MM.1S (cell line): Measurements from ENCODE around the gene SGMS1.

Experiments used
- DNase-seq: peaks from one replicate; pipeline ENCODE4 v3.0.0-alpha.2; 2015
- H2AFZ ChIP-seq: fragments of 300-600 bp; sonication (generic); 2 replicates; pipeline ENCODE4 v1.6.0; 2016; ENCODE audit warnings: antibody characterized with exemption, low read length
- H3F3A ChIP-seq: fragments of 300-600 bp; sonication (generic); 2 replicates; pipeline ENCODE4 v1.6.1; 2016; ENCODE audit warnings: mild to moderate bottlenecking, antibody characterized with exemption, low read length, moderate library complexity, mixed read lengths; ENCODE audit not compliant: insufficient read depth
- H3K27ac ChIP-seq: fragments of 300-600 bp; sonication (generic); 2 replicates; pipeline ENCODE4 v1.5.1; 2016; ENCODE audit warnings: mild to moderate bottlenecking, low read length
- H3K27me3 ChIP-seq: fragments of 300-600 bp; sonication (generic); replicated peaks from 2 replicates; pipeline ENCODE4 v1.6.0; 2016; ENCODE audit warnings: low read length; ENCODE audit not compliant: insufficient read depth
- H3K36me3 ChIP-seq: fragments of 300-600 bp; sonication (generic); replicated peaks from 2 replicates; pipeline ENCODE4 v1.6.1; 2016; ENCODE audit warnings: mild to moderate bottlenecking, low read length, mixed read lengths; ENCODE audit not compliant: insufficient read depth
- H3K4me1 ChIP-seq: fragments of 300-600 bp; sonication (generic); 2 replicates; pipeline ENCODE4 v1.6.1; 2016; ENCODE audit warnings: low read length, mixed read lengths
- H3K4me2 ChIP-seq: fragments of 300-600 bp; sonication (generic); 2 replicates; pipeline ENCODE4 v1.6.0; 2016; ENCODE audit warnings: low read depth, low read length
- H3K4me3 ChIP-seq: fragments of 300-600 bp; sonication (generic); 2 replicates; pipeline ENCODE4 v1.5.1; 2016; ENCODE audit warnings: low read length, mixed read lengths
- H3K79me2 ChIP-seq: fragments of 300-600 bp; sonication (generic); 2 replicates; pipeline ENCODE4 v1.6.1; 2016; ENCODE audit warnings: mixed run types, low read length, mixed read lengths
- H3K9ac ChIP-seq: fragments of 300-600 bp; sonication (generic); 2 replicates; pipeline ENCODE4 v1.6.1; 2016; ENCODE audit warnings: low read length, mixed read lengths
- H3K9me2 ChIP-seq: fragments of 300-600 bp; sonication (generic); replicated peaks from 2 replicates; pipeline ENCODE4 v1.6.1; 2016; ENCODE audit warnings: mild to moderate bottlenecking, low read length, mixed read lengths; ENCODE audit not compliant: insufficient read depth
- H3K9me3 ChIP-seq: fragments of 300-600 bp; sonication (generic); replicated peaks from 2 replicates; pipeline ENCODE4 v1.6.1; 2016; ENCODE audit warnings: mild to moderate bottlenecking, low read length, mixed read lengths; ENCODE audit not compliant: insufficient read depth
- H4K20me1 ChIP-seq: fragments of 300-600 bp; sonication (generic); 2 replicates; pipeline ENCODE4 v1.6.1; 2016; ENCODE audit warnings: mild to moderate bottlenecking, low read length, moderate library complexity, mixed read lengths; ENCODE audit not compliant: insufficient read depth
- EZH2 ChIP-seq: fragments of 300-600 bp; sonication (generic); optimal IDR thresholded peaks from 2 replicates; pipeline ENCODE3; 2017; ENCODE audit warnings: low read depth, mild to moderate bottlenecking, antibody characterized with exemption, low read length, mixed read lengths
- EZH2phosphoT487 ChIP-seq: fragments of 300-600 bp; sonication (generic); IDR thresholded peaks from 2 replicates; pipeline ENCODE4 v1.6.1; 2018; ENCODE audit warnings: antibody characterized with exemption, low read length
- TF ChIP-seq, protein P1 (sequence below): fragments of 300-600 bp; sonication (generic); IDR thresholded peaks from 2 replicates; pipeline ENCODE4 v1.5.1; 2016; ENCODE audit warnings: antibody characterized with exemption, low read length, mixed read lengths

The SGMS1 gene

DNA sequence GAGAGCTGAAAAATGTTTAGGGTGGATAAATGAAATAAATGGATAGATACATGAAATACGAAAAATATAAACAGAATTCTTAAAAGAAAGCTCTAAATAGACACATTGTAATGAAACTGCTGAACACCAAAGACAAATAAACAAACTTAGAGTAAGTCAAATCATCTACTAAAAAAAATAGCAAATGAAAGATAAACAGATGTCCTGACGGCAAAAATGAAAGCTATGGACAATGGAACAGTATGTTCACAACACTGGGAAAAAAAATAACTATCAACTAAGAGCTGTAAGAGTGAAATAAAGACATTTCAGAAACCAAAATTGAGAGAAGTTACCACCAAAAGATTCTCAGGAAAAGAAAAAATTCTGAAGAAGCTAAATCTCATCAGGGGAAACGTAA is 106.1 kb downstream of the SGMS1 start:
- no peaks in the 10 kb centered on the region for H3K9me3 ChIP-seq
- no peak for TF ChIP-seq EZH2phosphoT487
- TF ChIP-seq EZH2 = no peak
- TF ChIP-seq, protein P1, sequence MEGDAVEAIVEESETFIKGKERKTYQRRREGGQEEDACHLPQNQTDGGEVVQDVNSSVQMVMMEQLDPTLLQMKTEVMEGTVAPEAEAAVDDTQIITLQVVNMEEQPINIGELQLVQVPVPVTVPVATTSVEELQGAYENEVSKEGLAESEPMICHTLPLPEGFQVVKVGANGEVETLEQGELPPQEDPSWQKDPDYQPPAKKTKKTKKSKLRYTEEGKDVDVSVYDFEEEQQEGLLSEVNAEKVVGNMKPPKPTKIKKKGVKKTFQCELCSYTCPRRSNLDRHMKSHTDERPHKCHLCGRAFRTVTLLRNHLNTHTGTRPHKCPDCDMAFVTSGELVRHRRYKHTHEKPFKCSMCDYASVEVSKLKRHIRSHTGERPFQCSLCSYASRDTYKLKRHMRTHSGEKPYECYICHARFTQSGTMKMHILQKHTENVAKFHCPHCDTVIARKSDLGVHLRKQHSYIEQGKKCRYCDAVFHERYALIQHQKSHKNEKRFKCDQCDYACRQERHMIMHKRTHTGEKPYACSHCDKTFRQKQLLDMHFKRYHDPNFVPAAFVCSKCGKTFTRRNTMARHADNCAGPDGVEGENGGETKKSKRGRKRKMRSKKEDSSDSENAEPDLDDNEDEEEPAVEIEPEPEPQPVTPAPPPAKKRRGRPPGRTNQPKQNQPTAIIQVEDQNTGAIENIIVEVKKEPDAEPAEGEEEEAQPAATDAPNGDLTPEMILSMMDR = no peak
- DNase-seq = no peak
- H3K9me2 ChIP-seq = no peaks in the 10 kb centered on the region
- H3K36me3 ChIP-seq = no peaks in the 10 kb centered on the region
- no peak overlapping the region for H3K27ac ChIP-seq
- peaks cover 9% of the 10 kb centered on the region for H3K4me1 ChIP-seq
- no peak overlapping the region for H3K4me3 ChIP-seq
- H3F3A ChIP-seq = peaks cover 11% of the 10 kb centered on the region; the same call in 1 of the 2 replicates
- no peaks in the 10 kb centered on the region for H4K20me1 ChIP-seq
- H3K27me3 ChIP-seq = no peaks in the 10 kb centered on the region
- peaks cover under 1% of the 10 kb centered on the region; the same call in 1 of the 2 replicates for H3K79me2 ChIP-seq
- H2AFZ ChIP-seq = no peak overlapping the region
- H3K9ac ChIP-seq = no peak overlapping the region
- H3K4me2 ChIP-seq = no peak overlapping the region

DNA sequence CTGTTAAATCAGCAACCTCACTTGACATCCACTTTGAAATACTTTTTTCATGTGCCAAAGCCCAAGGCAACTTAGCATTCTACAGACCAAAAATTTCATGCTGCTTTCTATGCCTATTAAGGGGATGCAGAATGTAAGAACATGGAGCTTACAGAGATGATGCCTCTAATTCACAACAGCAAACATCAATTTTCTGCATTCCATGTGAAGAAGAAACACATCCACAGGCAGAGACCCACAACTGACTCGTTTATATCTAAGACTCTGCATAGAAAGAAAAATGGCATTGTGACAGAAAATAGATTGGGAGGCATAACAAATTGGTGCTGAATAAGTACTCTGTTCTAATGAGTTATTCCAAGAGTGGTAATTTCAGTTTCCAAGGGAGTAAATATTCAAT is 107.6 kb downstream of the SGMS1 start:
- H3K36me3 ChIP-seq = no peaks in the 10 kb centered on the region
- H3K27ac ChIP-seq = no peak overlapping the region
- H3K79me2 ChIP-seq = peaks cover 15% of the 10 kb centered on the region
- H3K27me3 ChIP-seq = no peaks in the 10 kb centered on the region
- no peaks in the 10 kb centered on the region for H3K9me3 ChIP-seq
- H3K9ac ChIP-seq = no peak overlapping the region
- H3K9me2 ChIP-seq = no peaks in the 10 kb centered on the region
- TF ChIP-seq EZH2phosphoT487 (no peak), EZH2 (no peak)
- TF ChIP-seq, protein P1 = no peak
- no peak for DNase-seq
- peaks cover 15% of the 10 kb centered on the region; the same call in 1 of the 2 replicates for H3F3A ChIP-seq
- no peak overlapping the region for H2AFZ ChIP-seq
- H3K4me1 ChIP-seq = peaks cover 18% of the 10 kb centered on the region
- no peak overlapping the region for H3K4me3 ChIP-seq
- H4K20me1 ChIP-seq = no peaks in the 10 kb centered on the region
- H3K4me2 ChIP-seq = no peak overlapping the region

DNA sequence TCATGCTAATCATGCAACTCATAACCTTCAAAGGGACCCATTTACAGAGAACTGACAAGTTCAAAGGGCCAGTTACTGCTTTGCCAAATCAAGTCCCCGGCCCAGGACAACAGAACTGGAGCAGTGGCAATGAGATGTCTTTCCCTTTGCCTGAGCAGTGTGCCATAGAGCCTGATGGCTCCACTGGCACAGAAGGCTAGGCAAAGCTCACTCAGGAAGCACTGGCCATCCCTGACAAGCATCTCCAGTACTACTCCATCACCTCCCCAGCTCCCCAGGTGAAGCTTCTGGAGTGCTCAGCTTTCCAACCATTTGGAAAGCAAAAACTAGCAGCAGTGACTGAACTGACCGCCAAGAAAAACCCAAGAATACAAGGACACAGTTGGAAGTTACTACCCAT is 108.3 kb downstream of the SGMS1 start:
- no peak overlapping the region for H3K4me2 ChIP-seq
- H3K9ac ChIP-seq = no peak overlapping the region
- H3K9me2 ChIP-seq = no peaks in the 10 kb centered on the region
- TF ChIP-seq, protein P1 = no peak
- no peak for TF ChIP-seq EZH2phosphoT487
- TF ChIP-seq EZH2 = no peak
- no peaks in the 10 kb centered on the region for H3K36me3 ChIP-seq
- H4K20me1 ChIP-seq = no peaks in the 10 kb centered on the region
- H3K4me3 ChIP-seq = no peak overlapping the region
- H3K9me3 ChIP-seq = no peaks in the 10 kb centered on the region
- no peak overlapping the region for H3K27ac ChIP-seq
- peaks cover 19% of the 10 kb centered on the region for H3K79me2 ChIP-seq
- H3K27me3 ChIP-seq = no peaks in the 10 kb centered on the region
- no peak overlapping the region for H2AFZ ChIP-seq
- DNase-seq = no peak
- H3K4me1 ChIP-seq = peaks cover 18% of the 10 kb centered on the region
- peaks cover 15% of the 10 kb centered on the region; the same call in 1 of the 2 replicates for H3F3A ChIP-seq

DNA sequence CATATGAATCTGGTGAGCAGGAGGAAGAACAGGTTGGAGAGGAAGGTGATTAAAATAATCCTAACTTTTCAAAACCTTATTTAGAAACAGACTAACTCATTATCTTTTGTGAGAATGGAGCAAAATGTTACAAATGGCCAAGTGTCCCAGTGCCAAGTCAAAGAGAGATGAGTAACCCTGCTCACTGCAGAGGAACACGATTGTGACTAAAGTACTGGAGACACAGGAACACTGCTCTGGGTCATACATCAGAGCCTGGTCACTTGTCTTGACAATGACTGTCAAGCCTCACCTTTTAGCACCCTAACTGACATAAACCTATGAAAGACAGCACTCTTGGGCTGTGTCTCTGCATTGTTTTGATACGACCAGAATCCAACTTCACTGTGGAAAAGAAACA is 108.8 kb downstream of the SGMS1 start:
- Histone ChIP-seq H3F3A (peaks cover 15% of the 10 kb centered on the region; the same call in 1 of the 2 replicates), H3K4me2 (no peak overlapping the region), H3K36me3 (no peaks in the 10 kb centered on the region), H3K9ac (no peak overlapping the region), H3K4me3 (no peak overlapping the region), H3K27ac (no peak overlapping the region), H3K9me2 (no peaks in the 10 kb centered on the region), H3K27me3 (no peaks in the 10 kb centered on the region), H2AFZ (no peak overlapping the region), H3K9me3 (no peaks in the 10 kb centered on the region), H3K79me2 (peaks cover 19% of the 10 kb centered on the region), H3K4me1 (peaks cover 18% of the 10 kb centered on the region), H4K20me1 (no peaks in the 10 kb centered on the region)
- DNase-seq = no peak
- TF ChIP-seq, protein P1 = no peak
- TF ChIP-seq EZH2 (no peak), EZH2phosphoT487 (no peak)
